Liver (tissue), 10 donors: ENCODE measurements around the gene HOXD12. TPM values are rescaled to one million over a fixed set of nuclear protein-coding genes. Genes with fewer than 3 reads are reported as not detected.

Experiments used
- DNase-seq: peaks from one replicate; pipeline ENCODE4 v3.0.0-alpha.2; 2017; ENCODE audit warnings: low spot score
- H3K27ac ChIP-seq, 2 donors: one replicate each; pipeline ENCODE4 v1.7.0; 2013; ENCODE audit warnings: inconsistent platforms in 2 of 2, low read length in 2 of 2, control low read depth in 1 of 2, low read depth in 1 of 2, mild to moderate bottlenecking in 1 of 2
- H3K27me3 ChIP-seq, 4 donors: one replicate each; pipeline versions ENCODE4 v1.6.1 to v1.7.0; 2013; ENCODE audit warnings: low read length in 3 of 4, inconsistent platforms in 1 of 4, mild to moderate bottlenecking in 1 of 4, moderate library complexity in 1 of 4; ENCODE audit not compliant: control insufficient read depth in 4 of 4, insufficient read depth in 4 of 4
- H3K36me3 ChIP-seq, 4 donors: one replicate each; pipeline versions ENCODE4 v1.6.1 to v1.7.0; 2013; ENCODE audit warnings: low read length in 3 of 4, mild to moderate bottlenecking in 3 of 4, low read depth in 1 of 4, moderate library complexity in 1 of 4; ENCODE audit not compliant: control insufficient read depth in 4 of 4, insufficient read depth in 3 of 4
- H3K4me1 ChIP-seq, 4 donors: one replicate each; pipeline versions ENCODE4 v1.6.1 to v1.7.0; 2013; ENCODE audit warnings: low read length in 3 of 4, mild to moderate bottlenecking in 3 of 4, moderate library complexity in 1 of 4; ENCODE audit not compliant: control insufficient read depth in 4 of 4, insufficient read depth in 4 of 4
- H3K4me3 ChIP-seq, 3 donors: one replicate each; pipeline versions ENCODE4 v1.6.1 to v1.7.0; 2013; ENCODE audit warnings: low read length in 3 of 3, control low read depth in 1 of 3, low read depth in 1 of 3, mild to moderate bottlenecking in 1 of 3
- H3K9ac ChIP-seq, 2 donors: one replicate each; pipeline ENCODE4 v1.7.0; 2013; ENCODE audit warnings: low read length in 2 of 2, mild to moderate bottlenecking in 2 of 2, moderate library complexity in 2 of 2, control low read depth in 1 of 2, low read depth in 1 of 2
- H3K9me3 ChIP-seq, 4 donors: one replicate each; pipeline versions ENCODE4 v1.6.1 to v1.7.0; 2013; ENCODE audit warnings: low read length in 3 of 4; ENCODE audit not compliant: control insufficient read depth in 4 of 4
- EGR1 ChIP-seq, 2 donors: IDR thresholded peaks; 2 replicates each; pipeline ENCODE4 v1.6.1; 2016 to 2018; ENCODE audit warnings: antibody characterized with exemption in 2 of 2, low read depth in 2 of 2
- HNF4G ChIP-seq: IDR thresholded peaks from 2 replicates; pipeline ENCODE4 v1.6.1; 2016; ENCODE audit warnings: antibody characterized with exemption
- JUND ChIP-seq, 2 donors: IDR thresholded peaks; 2 replicates each; pipeline ENCODE4 v1.6.1; 2016; ENCODE audit warnings: antibody characterized with exemption in 2 of 2
- NR2F2 ChIP-seq: IDR thresholded peaks from 2 replicates; pipeline ENCODE4 v1.6.1; 2016; ENCODE audit warnings: antibody characterized with exemption
- RXRA ChIP-seq, 2 donors: IDR thresholded peaks; 2 replicates each; pipeline ENCODE4 v1.6.1; 2017 to 2018; ENCODE audit warnings: antibody characterized with exemption in 2 of 2, mild to moderate bottlenecking in 1 of 2
- SP1 ChIP-seq: IDR thresholded peaks from 2 replicates; pipeline ENCODE4 v1.6.1; 2018; ENCODE audit warnings: antibody characterized with exemption, mild to moderate bottlenecking
- TAF1 ChIP-seq: conservative IDR thresholded peaks from 2 replicates; pipeline ENCODE4 v1.6.1; 2016; ENCODE audit warnings: antibody characterized with exemption, mild to moderate bottlenecking
- YY1 ChIP-seq: IDR thresholded peaks from 2 replicates; pipeline ENCODE4 v1.6.1; 2016; ENCODE audit warnings: antibody characterized with exemption, mild to moderate bottlenecking
- WGBS: extraction: QIAGEN DNeasy Blood & Tissue Kit; methylation state at CpG from one replicate; pipeline ENCODE4 v1.1.7; 2013; 5-methylcytosine and 5-hydroxymethylcytosine counted together
- polyA plus RNA-seq, 2 donors: library from polyadenylated mRNA; stranded (reverse) in 1 of 2; unstranded in 1 of 2; fragments of 200-250 nt in 1 of 2; fragments of >200 nt in 1 of 2; fragmentation: Nextera tagmentation in 1 of 2; extraction: Ambion mirVana in 1 of 2; gene quantifications; one replicate each; pipeline versions ENCODE4 v1.2.1 to v1.2.3, GENCODE V29; 2013 to 2015
- small RNA-seq: library from RNA; depleted of rRNA; stranded (forward); fragments of <200 nt; gene quantifications from one replicate; pipeline ENCODE3, GENCODE V24; 2014
- total RNA-seq, 2 donors: library from RNA; depleted of rRNA; stranded (reverse); fragments of >200 nt; gene quantifications; one replicate each; pipeline ENCODE4 v1.2.3, GENCODE V29; 2014
- TF ChIP-seq, protein P1 (sequence below): IDR thresholded peaks from 2 replicates; pipeline ENCODE4 v1.6.1; 2016; ENCODE audit warnings: antibody characterized with exemption, mild to moderate bottlenecking
- TF ChIP-seq, protein P2 (sequence below): IDR thresholded peaks from 2 replicates; pipeline ENCODE4 v1.6.1; 2016; ENCODE audit warnings: antibody characterized with exemption
- TF ChIP-seq, protein P3 (sequence below): IDR thresholded peaks from 2 replicates; pipeline ENCODE4 v1.6.1; 2016; ENCODE audit warnings: antibody characterized with exemption
- TF ChIP-seq, protein P4 (sequence below): IDR thresholded peaks from 2 replicates; pipeline ENCODE4 v1.6.1; 2016; ENCODE audit warnings: antibody characterized with exemption
- donor health status: healthy.
- donor health status: healthy.
- donor health status: healthy.
- donor health status: healthy.
- donor health status: healthy.

HOXD12 gene
- total and polyA plus RNA-seq, 4 donors = not detected

DNA sequence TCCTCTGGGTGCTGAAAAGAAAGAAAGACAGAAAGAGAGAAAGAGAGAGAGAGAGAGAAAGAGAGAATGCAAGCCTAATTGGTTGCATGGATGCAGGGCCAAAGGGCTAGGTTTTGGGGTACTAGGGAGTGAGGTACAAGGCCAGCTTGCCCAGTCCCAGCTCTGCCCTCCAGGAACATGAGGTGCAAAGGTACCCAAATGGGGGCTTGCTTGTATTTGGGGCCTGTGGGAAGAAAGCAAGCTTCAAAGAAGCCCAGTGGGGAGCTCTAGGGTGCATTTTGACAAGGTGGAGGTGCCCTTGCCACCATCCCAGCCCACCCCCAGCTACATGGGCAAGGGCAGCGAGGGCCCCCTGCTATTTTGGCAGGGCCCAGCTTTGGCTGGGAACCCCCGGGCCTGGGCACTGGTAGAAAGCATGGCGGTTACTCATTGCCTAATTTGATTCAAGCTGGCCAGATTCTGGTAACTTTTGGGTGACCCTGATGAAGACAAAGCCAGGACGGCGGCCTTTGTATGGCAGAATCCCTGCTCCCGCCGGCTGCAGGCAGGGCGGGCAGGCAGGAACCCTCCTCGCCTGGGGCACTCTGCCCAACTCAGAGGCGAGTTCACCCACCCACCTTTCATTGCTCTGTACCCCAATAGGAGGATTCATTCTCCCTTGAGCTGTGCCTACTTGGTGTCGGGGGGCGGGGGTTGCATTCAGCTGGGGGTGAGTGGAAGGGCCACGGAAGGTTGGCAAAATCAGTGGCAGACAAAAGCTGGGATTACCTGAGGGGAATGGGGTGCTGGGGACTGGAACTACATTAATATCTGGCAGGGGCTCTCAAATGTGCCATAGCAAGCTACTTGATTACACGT, 51.2 kb downstream of the HOXD12 start (continued):
- TF ChIP-seq, protein P1, sequence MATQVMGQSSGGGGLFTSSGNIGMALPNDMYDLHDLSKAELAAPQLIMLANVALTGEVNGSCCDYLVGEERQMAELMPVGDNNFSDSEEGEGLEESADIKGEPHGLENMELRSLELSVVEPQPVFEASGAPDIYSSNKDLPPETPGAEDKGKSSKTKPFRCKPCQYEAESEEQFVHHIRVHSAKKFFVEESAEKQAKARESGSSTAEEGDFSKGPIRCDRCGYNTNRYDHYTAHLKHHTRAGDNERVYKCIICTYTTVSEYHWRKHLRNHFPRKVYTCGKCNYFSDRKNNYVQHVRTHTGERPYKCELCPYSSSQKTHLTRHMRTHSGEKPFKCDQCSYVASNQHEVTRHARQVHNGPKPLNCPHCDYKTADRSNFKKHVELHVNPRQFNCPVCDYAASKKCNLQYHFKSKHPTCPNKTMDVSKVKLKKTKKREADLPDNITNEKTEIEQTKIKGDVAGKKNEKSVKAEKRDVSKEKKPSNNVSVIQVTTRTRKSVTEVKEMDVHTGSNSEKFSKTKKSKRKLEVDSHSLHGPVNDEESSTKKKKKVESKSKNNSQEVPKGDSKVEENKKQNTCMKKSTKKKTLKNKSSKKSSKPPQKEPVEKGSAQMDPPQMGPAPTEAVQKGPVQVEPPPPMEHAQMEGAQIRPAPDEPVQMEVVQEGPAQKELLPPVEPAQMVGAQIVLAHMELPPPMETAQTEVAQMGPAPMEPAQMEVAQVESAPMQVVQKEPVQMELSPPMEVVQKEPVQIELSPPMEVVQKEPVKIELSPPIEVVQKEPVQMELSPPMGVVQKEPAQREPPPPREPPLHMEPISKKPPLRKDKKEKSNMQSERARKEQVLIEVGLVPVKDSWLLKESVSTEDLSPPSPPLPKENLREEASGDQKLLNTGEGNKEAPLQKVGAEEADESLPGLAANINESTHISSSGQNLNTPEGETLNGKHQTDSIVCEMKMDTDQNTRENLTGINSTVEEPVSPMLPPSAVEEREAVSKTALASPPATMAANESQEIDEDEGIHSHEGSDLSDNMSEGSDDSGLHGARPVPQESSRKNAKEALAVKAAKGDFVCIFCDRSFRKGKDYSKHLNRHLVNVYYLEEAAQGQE = no peak

DNA sequence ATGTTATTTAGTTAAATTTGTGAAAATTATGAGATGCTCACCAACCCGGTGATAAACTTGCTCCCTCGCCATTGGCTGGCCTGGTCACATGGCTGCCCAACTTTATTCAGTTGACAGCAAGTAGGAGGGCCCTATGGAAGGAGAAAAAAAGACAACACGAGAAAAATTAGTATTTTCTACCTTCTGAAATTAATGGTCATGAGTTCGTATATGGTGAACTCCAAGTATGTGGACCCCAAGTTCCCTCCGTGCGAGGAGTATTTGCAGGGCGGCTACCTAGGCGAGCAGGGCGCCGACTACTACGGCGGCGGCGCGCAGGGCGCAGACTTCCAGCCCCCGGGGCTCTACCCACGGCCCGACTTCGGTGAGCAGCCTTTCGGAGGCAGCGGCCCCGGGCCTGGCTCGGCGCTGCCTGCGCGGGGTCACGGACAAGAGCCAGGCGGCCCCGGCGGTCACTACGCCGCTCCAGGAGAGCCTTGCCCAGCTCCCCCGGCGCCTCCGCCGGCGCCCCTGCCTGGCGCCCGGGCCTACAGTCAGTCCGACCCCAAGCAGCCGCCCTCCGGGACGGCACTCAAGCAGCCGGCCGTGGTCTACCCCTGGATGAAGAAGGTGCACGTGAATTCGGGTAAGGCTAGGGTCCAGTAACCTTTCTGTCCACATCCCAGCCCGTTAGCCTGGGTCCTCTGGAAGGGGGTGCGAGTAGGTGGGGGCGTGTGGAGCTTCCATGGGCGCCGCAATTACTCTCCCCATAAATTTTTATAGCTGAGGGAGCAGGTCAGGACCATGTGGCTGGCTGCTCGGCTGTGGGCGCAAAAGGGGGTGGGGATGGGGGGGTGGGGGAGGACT, 52.1 kb downstream of the HOXD12 start, which contains the start of gene HOXD4:
TSS of gene HOXD4 (plus strand) at position 109 of the 846 bp plus-strand sequence. CDS start at position 193, 84 bp downstream.
- 13% methylated on average over 55 of the region's 55 CpGs for WGBS
- TF ChIP-seq YY1 (no peak), RXRA (IDR thresholded peaks at IDR 0.05) (no peak), JUND (IDR thresholded peaks at IDR 0.05) (no peak), NR2F2 (no peak), SP1 (no peak), TAF1 (no peak), EGR1 (IDR thresholded peaks at IDR 0.05; ENCODE audit: low read depth in 2 of 2) (no peak), HNF4G (no peak)
- TF ChIP-seq, protein P2, sequence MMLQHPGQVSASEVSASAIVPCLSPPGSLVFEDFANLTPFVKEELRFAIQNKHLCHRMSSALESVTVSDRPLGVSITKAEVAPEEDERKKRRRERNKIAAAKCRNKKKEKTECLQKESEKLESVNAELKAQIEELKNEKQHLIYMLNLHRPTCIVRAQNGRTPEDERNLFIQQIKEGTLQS = no peak
- TF ChIP-seq, protein P3, sequence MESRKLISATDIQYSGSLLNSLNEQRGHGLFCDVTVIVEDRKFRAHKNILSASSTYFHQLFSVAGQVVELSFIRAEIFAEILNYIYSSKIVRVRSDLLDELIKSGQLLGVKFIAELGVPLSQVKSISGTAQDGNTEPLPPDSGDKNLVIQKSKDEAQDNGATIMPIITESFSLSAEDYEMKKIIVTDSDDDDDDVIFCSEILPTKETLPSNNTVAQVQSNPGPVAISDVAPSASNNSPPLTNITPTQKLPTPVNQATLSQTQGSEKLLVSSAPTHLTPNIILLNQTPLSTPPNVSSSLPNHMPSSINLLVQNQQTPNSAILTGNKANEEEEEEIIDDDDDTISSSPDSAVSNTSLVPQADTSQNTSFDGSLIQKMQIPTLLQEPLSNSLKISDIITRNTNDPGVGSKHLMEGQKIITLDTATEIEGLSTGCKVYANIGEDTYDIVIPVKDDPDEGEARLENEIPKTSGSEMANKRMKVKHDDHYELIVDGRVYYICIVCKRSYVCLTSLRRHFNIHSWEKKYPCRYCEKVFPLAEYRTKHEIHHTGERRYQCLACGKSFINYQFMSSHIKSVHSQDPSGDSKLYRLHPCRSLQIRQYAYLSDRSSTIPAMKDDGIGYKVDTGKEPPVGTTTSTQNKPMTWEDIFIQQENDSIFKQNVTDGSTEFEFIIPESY = no peak
- TF ChIP-seq, protein P4, sequence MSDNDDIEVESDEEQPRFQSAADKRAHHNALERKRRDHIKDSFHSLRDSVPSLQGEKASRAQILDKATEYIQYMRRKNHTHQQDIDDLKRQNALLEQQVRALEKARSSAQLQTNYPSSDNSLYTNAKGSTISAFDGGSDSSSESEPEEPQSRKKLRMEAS = no peak
- Histone ChIP-seq H3K4me3 (no peak within 1 kb of the TSS), H3K4me1 (peaks cover 0 to 8% (median 7%) of the 10 kb centered on the region in 4 donors), H3K9me3 (no peaks in the 10 kb centered on the region), H3K27me3 (peaks cover 8 to 47% (median 22%) of the 10 kb centered on the region in 4 donors), H3K9ac (no peak within 1 kb of the TSS), H3K36me3 (no peaks in the 10 kb centered on the region), H3K27ac (no peak within 1 kb of the TSS)
- no peak for DNase-seq

Small RNA genes lying within 50 kb of the gene (small RNA-seq; reads per million reads assigned to genes)
- gene MIR10B = 694 reads per million, percentile 99 among the genes with 10 or more reads in this experiment

Other genes with a start within 250 kb of the HOXD12 start
- 10 to 100 TPM; 17.3 to 25.2 TPM for gene LNPK, start 97.5 kb upstream of the HOXD12 start, total RNA-seq
- 1 to 10 TPM; 5.5 to 5.7 TPM for gene LNPK, start 97.5 kb upstream of the HOXD12 start, polyA plus RNA-seq
- not detected for gene EVX2, start 15.8 kb upstream of the HOXD12 start, total RNA-seq
- not detected for gene EVX2, start 15.8 kb upstream of the HOXD12 start, polyA plus RNA-seq
- not detected for gene HOXD13, start 7.1 kb upstream of the HOXD12 start, total RNA-seq
- not detected for gene HOXD13, start 7.1 kb upstream of the HOXD12 start, polyA plus RNA-seq
- gene HOXD11, start 7.5 kb downstream of the HOXD12 start, total RNA-seq = not detected
- not detected for gene HOXD11, start 7.5 kb downstream of the HOXD12 start, polyA plus RNA-seq
- not detected for gene HOXD10, start 17.0 kb downstream of the HOXD12 start, total RNA-seq
- gene HOXD10, start 17.0 kb downstream of the HOXD12 start, polyA plus RNA-seq = not detected
- not detected for gene HOXD9, start 22.9 kb downstream of the HOXD12 start, total RNA-seq
- under 1 TPM in 1 of 2 donors, not detected in 1; 0.07 TPM for gene HOXD9, start 22.9 kb downstream of the HOXD12 start, polyA plus RNA-seq
- gene HOXD8, start 29.9 kb downstream of the HOXD12 start, total RNA-seq = under 1 TPM; 0.08 to 0.19 TPM
- gene HOXD8, start 29.9 kb downstream of the HOXD12 start, polyA plus RNA-seq = under 1 TPM in 1 of 2 donors, not detected in 1; 0.06 TPM
- gene HOXD4, start 51.8 kb downstream of the HOXD12 start, total RNA-seq = not detected
- not detected for gene HOXD4, start 51.8 kb downstream of the HOXD12 start, polyA plus RNA-seq
- not detected for gene HOXD3, start 57.5 kb downstream of the HOXD12 start, total RNA-seq
- not detected for gene HOXD3, start 57.5 kb downstream of the HOXD12 start, polyA plus RNA-seq
- gene HOXD1, start 88.9 kb downstream of the HOXD12 start, total RNA-seq = not detected
- gene HOXD1, start 88.9 kb downstream of the HOXD12 start, polyA plus RNA-seq = not detected
- gene MTX2, start 169.6 kb downstream of the HOXD12 start, total RNA-seq = 10 to 100 TPM; 11.8 to 12.1 TPM
- 10 to 100 TPM; 13.3 to 23.5 TPM for gene MTX2, start 169.6 kb downstream of the HOXD12 start, polyA plus RNA-seq